Cardiac muscle cell (in vitro differentiated cells and primary cell): Measurements from ENCODE around the gene ARHGAP25. TPM values are rescaled to one million over a fixed set of nuclear protein-coding genes. Genes with fewer than 3 reads are reported as not detected.

Experiments
- DNase-seq, 2 donors: peaks; one replicate each; pipeline versions ENCODE4 v3.0.0 to v3.0.0-alpha.2; 2010 to 2017; ENCODE audit warnings: low read depth in 1 of 2, low spot score in 1 of 2
- H3K27ac ChIP-seq: fragments of 200-600 bp; sonication (generic); 2 replicates; pipeline ENCODE4 v1.5.1; 2016
- H3K27me3 ChIP-seq: fragments of 200-600 bp; sonication (generic); 2 replicates; pipeline ENCODE4 v1.6.0; 2016; ENCODE audit warnings: control low read depth
- H3K36me3 ChIP-seq: fragments of 200-600 bp; sonication (generic); 2 replicates; pipeline ENCODE4 v1.5.1; 2016; ENCODE audit warnings: control low read depth
- H3K4me1 ChIP-seq: fragments of 200-600 bp; sonication (generic); 2 replicates; pipeline ENCODE4 v1.8.1; 2017; ENCODE audit warnings: low read depth, mild to moderate bottlenecking, mixed run types
- H3K4me3 ChIP-seq: fragments of 200-600 bp; sonication (generic); 2 replicates; pipeline ENCODE4 v1.5.1; 2016; ENCODE audit warnings: mild to moderate bottlenecking
- H3K9me3 ChIP-seq: fragments of 200-600 bp; sonication (generic); 2 replicates; pipeline ENCODE4 v1.5.1; 2017; ENCODE audit warnings: low read depth, mild to moderate bottlenecking, control low read depth
- polyA plus RNA-seq: library from polyadenylated mRNA; unstranded; fragments of >200 nt; fragmentation: Nextera tagmentation; extraction: Ambion mirVana; gene quantifications from 2 replicates; pipeline ENCODE4 v1.2.1, GENCODE V29; 2016
- total RNA-seq: library from RNA; depleted of rRNA; stranded (reverse); fragments of >200 nt; gene quantifications from 2 replicates; pipeline ENCODE4 v1.2.3, GENCODE V29; 2016
- TF ChIP-seq, protein P1 (sequence below): IDR thresholded peaks from 2 replicates; pipeline ENCODE4 v1.5.1; 2012; ENCODE audit warnings: low read depth, mild to moderate bottlenecking, low read length

The ARHGAP25 gene
- total and polyA plus RNA-seq, 2 experiments from 2014 or later = 3.9 to 7.7 TPM

DNA sequence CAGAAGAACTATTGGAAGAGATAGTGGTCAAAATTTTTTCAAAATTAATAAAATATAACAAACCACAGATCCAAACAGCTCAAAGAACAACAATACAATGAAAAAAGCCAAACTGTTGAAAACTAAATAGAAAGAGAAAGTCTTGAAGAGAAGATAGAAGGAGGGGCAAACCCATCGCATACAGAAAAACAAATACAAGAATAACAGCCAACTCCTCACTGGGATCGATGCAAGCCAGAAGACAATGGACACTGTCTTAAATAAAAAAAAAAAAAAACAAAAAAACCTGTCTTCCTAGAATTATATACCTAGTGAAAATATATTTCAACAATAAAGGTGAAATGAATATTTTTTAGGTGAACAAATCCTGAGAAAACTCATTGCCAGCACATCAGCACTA lies 34.1 kb upstream of the ARHGAP25 start:
- Histone ChIP-seq H3K4me1 (no peaks in the 10 kb centered on the region), H3K27ac (no peak overlapping the region), H3K36me3 (no peaks in the 10 kb centered on the region), H3K4me3 (no peak overlapping the region), H3K27me3 (no peaks in the 10 kb centered on the region), H3K9me3 (no peaks in the 10 kb centered on the region)
- DNase-seq = no peak
- TF ChIP-seq, protein P1, sequence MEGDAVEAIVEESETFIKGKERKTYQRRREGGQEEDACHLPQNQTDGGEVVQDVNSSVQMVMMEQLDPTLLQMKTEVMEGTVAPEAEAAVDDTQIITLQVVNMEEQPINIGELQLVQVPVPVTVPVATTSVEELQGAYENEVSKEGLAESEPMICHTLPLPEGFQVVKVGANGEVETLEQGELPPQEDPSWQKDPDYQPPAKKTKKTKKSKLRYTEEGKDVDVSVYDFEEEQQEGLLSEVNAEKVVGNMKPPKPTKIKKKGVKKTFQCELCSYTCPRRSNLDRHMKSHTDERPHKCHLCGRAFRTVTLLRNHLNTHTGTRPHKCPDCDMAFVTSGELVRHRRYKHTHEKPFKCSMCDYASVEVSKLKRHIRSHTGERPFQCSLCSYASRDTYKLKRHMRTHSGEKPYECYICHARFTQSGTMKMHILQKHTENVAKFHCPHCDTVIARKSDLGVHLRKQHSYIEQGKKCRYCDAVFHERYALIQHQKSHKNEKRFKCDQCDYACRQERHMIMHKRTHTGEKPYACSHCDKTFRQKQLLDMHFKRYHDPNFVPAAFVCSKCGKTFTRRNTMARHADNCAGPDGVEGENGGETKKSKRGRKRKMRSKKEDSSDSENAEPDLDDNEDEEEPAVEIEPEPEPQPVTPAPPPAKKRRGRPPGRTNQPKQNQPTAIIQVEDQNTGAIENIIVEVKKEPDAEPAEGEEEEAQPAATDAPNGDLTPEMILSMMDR = no peak

DNA sequence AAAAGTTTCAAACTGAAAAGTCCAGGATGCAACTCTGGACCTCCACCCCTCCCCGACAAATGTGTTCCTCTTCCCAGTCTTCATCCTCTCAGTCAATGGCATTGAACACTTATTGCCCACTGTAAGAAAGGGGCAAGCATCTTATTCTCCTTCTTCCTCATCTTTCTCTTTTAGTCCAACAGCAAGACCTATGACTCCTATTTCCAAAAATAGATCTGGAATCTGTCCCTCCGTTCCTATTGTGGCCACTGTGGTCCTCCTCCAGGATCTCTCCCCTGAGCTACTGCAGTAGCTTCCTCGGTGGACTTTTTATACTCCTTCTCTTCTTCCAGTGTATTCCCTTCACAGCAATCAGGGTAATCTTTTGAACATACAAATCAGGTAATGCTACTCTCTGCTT lies 28.0 kb upstream of the ARHGAP25 start:
- no peaks in the 10 kb centered on the region for H3K36me3 ChIP-seq
- TF ChIP-seq, protein P1 = no peak
- H3K27ac ChIP-seq = no peak overlapping the region
- H3K9me3 ChIP-seq = no peaks in the 10 kb centered on the region
- no peak for DNase-seq
- no peak overlapping the region for H3K4me3 ChIP-seq
- no peaks in the 10 kb centered on the region for H3K27me3 ChIP-seq
- no peaks in the 10 kb centered on the region for H3K4me1 ChIP-seq

DNA sequence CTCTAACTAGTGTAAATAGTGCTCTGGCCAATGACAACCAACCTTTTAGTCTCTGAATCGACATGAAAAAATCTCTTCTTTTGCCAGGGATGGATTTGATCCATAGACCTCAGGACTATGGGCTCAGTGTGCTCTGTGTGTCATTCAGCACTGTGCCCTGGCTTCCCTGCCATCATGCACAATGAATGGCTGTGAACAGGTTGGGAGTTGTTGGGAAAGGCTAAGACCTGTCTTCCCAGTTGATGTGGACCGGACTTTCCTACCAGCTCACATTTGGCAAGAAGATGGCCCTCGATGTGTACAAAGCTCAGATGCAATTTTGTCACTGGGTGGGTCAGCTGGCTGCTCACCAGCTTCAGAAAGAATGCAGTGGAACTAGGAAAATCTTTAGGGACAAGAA lies 26.0 kb upstream of the ARHGAP25 start:
- H3K27ac ChIP-seq = no peak overlapping the region
- no peak for DNase-seq
- no peaks in the 10 kb centered on the region for H3K27me3 ChIP-seq
- no peak overlapping the region for H3K4me3 ChIP-seq
- TF ChIP-seq, protein P1 = no peak
- H3K36me3 ChIP-seq = no peaks in the 10 kb centered on the region
- no peaks in the 10 kb centered on the region for H3K9me3 ChIP-seq
- no peaks in the 10 kb centered on the region for H3K4me1 ChIP-seq

DNA sequence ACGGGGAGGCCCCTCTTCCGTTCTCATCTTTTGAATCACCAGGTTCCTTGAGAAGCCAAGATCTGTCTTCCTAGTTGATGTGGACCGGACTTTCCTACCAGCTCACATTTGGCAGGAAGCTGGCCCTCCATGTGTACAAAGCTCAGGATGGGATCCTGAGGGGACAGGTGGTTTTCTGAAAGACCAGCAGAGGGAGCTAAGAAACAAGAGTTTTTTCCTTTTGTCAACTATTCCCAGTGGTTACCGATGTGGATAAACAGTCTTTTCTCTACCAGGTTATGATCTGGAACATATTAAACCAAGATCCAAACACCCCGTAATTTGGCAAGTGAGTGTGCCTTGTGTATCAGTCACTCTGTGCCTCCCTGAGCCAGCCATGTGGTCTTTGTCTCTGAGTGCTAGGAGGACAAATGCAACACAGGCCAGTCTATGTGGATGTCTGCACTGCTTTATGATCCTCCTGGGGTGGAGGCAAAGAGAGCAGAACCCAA lies 25.1 kb upstream of the ARHGAP25 start:
- DNase-seq = peak; percentile 65 to 70
- TF ChIP-seq, protein P1 = peak; percentile 77
- Histone ChIP-seq H3K27me3 (no peaks in the 10 kb centered on the region), H3K4me1 (no peaks in the 10 kb centered on the region), H3K4me3 (no peak overlapping the region), H3K9me3 (no peaks in the 10 kb centered on the region), H3K27ac (no peak overlapping the region), H3K36me3 (no peaks in the 10 kb centered on the region)

DNA sequence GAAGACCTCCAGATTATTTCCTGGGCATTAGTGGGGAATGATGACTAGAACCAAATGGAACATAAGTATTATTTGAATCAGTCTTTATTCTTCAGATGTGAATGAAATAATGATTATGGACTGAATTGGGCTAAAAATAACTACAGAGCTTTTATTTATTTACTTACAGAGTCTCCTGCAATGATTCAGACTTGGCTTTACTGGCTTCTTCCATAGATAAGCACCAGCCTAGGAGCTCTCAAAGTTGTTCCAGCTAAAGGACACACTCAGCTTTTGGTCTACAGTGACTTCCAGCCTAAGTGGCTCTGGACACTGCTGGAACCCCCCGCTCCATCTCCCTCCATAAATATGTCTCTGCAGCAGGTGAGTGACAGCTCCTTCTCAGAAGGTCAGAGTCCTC lies 24.3 kb upstream of the ARHGAP25 start:
- DNase-seq = no peak
- TF ChIP-seq, protein P1 = no peak
- Histone ChIP-seq H3K4me1 (no peaks in the 10 kb centered on the region), H3K27ac (no peak overlapping the region), H3K4me3 (no peak overlapping the region), H3K36me3 (no peaks in the 10 kb centered on the region), H3K9me3 (no peaks in the 10 kb centered on the region), H3K27me3 (no peaks in the 10 kb centered on the region)

DNA sequence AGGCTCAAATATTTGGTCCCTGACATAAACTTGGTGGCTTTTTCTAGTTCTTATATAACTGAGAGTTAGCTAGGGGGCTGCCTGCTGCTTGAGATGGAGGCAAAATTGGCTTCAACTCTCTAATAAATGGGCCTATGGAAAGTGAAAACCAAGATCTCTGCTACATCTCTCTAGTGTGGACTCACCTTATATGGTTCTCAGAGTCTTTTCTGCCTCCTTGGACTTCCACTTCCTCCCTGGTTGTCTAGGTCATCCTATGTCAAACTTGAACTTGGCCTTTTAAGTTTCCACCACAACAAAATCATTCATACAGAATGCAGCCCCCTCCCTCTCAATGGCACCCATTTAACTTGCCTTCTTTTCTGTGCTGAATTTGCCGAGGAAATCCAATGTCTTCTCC lies 23.9 kb upstream of the ARHGAP25 start:
- H3K4me1 ChIP-seq = no peaks in the 10 kb centered on the region
- TF ChIP-seq, protein P1 = no peak
- H3K27me3 ChIP-seq = no peaks in the 10 kb centered on the region
- H3K9me3 ChIP-seq = no peaks in the 10 kb centered on the region
- no peak for DNase-seq
- no peak overlapping the region for H3K4me3 ChIP-seq
- no peaks in the 10 kb centered on the region for H3K36me3 ChIP-seq
- H3K27ac ChIP-seq = no peak overlapping the region
